ENCODE results near the gene HSD17B4.

- TF ChIP-seq REST (IDR thresholded peaks at IDR 0.05; ENCODE audit: insufficient read depth in 1 of 2, low read depth in 2 of 2, low read length in 1 of 2) (no peak), CTCF (IDR thresholded peaks at IDR 0.05) (no peak)
Observed at GRCh38 chr5:119454171-119454570, 1.9 kb downstream of the HSD17B4 start.
